Ramos (cell line): Measurements from ENCODE around the gene AQP7.
"Not testable (repeated sequence)": the region's sequence is repeated elsewhere in the genome, so short reads cannot be mapped to it uniquely, and the experiment has no call there.

Experiments used
- in situ Hi-C: fragments of 300-500 bp; cut with MboI; formaldehyde crosslinking; loops from one replicate; pipeline ENCODE4 v1.14.3; 2022; ENCODE audit warnings: low sequenced_read_pairs; ENCODE audit not compliant: unreplicated experiment

AQP7 gene

GRCh38 chr9:33401809-33402208 lies 559 bp downstream of the AQP7 start:
- in situ Hi-C loops, result not testable (repeated sequence)

GRCh38 chr9:33399047-33399446 lies 3.3 kb downstream of the AQP7 start:
- in situ Hi-C loops, result not testable (repeated sequence)

- in situ Hi-C loops, result not testable (repeated sequence)
Observed at GRCh38 chr9:33397801-33398200, 4.6 kb downstream of the AQP7 start.

DNA sequence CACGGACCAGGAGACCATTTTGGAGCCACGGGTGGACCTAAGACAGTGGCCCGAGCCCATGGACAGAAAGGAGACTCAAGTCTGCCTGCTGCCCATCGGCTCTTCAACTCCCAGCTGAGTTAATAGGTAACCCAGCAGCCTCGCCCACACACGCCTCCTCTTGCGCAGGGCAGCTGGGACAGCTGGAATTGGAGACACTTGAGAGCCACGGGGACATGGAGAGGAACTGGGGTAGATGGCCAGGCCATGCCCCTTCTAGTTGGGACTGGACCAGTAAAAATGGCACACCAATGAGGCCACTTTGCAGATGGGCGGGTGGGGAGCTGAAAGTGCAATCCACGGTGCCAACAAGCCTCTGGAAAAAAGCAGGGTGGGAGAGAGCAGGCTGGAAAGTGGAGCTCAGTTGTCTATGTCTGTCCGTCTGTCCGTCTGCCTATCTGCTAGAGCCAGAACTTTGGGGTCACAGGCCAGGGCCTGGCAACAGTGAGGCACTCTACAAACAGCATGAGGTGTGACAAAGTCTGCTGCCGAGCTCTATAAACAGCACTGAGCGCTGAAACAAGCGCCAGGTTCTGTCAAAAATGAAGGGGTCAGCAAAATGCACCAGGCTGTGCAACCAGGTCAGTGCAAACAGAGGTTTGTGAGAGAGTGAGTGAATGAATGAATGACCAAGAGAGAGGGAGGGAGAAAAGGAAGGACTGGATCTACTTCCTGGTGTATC lies 7.0 kb downstream of the AQP7 start:
- in situ Hi-C loops, result not testable (repeated sequence)

GRCh38 chr9:33393986-33394385 lies 8.4 kb downstream of the AQP7 start:
- in situ Hi-C loops, result not testable (repeated sequence)

DNA sequence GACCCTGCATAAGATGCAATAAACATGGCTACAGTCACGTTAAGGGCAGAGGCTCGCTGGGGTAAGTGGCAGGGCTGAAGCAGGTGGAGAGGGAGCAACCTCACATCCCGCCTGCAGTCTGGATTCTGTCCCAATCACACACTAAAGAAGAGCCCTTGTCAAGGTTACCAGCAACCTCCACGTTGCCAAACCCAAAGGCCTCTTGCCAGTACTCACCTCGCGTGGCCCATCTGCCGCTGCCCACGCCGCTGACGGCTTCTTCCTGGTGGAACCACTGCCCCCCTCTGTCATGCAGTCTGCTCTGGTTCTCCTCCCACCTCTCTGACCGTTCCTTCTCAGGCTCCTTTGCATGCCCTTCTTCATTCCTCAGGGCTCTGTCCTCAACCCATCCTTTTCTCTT lies 8.8 kb downstream of the AQP7 start:
- in situ Hi-C loops, result no loop called here

- in situ Hi-C loops, result not testable (repeated sequence)
Observed at GRCh38 chr9:33392591-33393021, 9.8 kb downstream of the AQP7 start.

GRCh38 chr9:33391111-33391771 lies 11.1 kb downstream of the AQP7 start:
- in situ Hi-C loops, result not testable (repeated sequence)

GRCh38 chr9:33388110-33388994 lies 14.0 kb downstream of the AQP7 start:
- in situ Hi-C loops, result no loop called here

DNA sequence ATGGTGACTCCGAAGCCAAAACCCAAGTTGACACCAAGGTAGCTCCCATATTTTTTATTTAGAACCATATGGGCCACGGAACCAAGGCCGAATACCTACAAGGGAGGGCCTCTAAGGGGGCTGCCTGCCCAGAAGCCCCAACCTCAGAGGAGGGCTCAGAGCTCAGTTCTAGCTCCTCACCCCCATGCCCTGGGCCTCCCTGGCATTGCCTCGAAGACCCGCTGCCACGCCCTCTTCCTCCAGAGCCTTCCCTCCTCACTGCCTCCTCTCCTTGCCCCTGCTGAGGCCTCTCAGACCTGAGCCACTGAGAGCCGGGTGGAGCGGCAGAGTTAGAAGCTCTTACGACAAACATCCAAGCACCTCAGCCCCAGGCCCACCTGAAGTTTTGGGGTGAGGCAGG lies 15.4 kb downstream of the AQP7 start:
- in situ Hi-C loops, result not testable (repeated sequence)

GRCh38 chr9:33386641-33386996 lies 15.7 kb downstream of the AQP7 start:
- in situ Hi-C loops, result not testable (repeated sequence)

- in situ Hi-C loops, result not testable (repeated sequence)
Observed at GRCh38 chr9:33385979-33386640, 16.3 kb downstream of the AQP7 start.

- in situ Hi-C loops, result not testable (repeated sequence)
Observed at GRCh38 chr9:33385536-33385935, 16.8 kb downstream of the AQP7 start.

DNA sequence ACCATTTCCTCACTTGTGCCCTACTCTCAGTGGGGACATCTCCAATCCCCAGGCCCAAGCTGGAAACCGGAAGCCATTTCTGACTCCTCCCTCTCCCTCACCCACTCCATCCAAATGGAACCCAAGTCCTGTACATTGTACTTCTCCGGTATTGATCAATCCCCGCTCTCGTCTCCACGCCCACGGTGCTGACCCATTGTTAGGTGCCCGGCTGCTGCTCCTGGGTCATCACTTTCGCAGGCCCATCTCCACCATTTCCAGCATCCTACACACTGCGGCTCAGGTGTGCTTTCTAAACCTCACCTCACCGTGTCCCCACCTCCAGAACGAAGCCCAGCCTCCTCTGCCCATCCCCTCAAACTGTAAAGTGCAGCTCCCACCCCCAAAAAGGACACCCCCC lies 19.0 kb downstream of the AQP7 start:
- in situ Hi-C loops, result not testable (repeated sequence)

GRCh38 chr9:33382397-33382796 lies 20.0 kb downstream of the AQP7 start:
- in situ Hi-C loops, result not testable (repeated sequence)

GRCh38 chr9:33381231-33381791 lies 21.1 kb downstream of the AQP7 start:
- in situ Hi-C loops, result no loop called here

GRCh38 chr9:33380390-33381094 lies 21.8 kb downstream of the AQP7 start:
- in situ Hi-C loops, result no loop called here

- in situ Hi-C loops, result no loop called here
Observed at GRCh38 chr9:33379666-33380389, 22.5 kb downstream of the AQP7 start.
